ENCODE measurements around the gene TDRD6.

The TDRD6 gene

DNA sequence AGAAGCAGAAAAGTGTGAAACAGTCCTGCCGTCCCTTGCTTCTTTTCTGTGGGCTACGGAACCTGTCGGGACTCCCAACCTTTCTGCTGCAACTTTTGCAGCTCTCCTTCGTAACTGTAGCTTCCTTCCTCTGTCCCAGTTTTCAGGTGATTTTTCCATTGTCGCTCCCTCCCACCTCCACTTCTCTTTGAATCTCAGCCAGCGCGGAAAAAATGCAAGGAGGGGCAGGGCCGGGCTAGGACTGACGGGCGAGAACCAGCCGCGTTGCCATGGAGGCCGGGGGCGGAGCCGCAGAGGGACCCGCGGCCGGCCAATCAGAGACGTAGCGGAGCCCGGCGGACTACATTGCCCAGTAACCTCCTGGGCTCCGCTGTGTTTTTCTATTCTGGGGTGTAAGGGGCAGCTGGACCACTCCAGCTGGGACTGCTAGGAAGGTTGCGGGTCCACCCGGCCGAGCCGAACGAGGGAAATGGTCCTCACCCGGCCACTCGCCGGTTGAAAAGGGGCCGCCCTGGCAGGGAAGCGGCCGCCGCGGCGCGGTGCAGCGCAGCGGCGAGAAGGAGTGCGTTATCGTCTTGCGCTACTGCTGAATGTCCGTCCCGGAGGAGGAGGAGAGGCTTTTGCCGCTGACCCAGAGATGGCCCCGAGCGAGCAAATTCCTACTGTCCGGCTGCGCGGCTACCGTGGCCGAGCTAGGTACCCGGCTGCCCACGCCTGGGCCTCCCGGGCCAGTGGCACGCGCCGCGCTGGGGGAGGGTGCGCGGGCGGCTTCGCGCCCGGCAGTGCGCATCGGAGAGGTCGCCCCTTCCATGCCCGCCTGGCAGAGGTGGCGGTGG lies 34.9 kb upstream of the TDRD6 start, which contains the start of the genes CYP39A1 and SLC25A27:
Gene CYP39A1, minus strand, starts transcription at position 216 of the 836 bp plus-strand sequence. CDS start 236 bp downstream, outside the sequence.
Gene SLC25A27, plus strand, starts transcription at position 373 of the 836 bp plus-strand sequence. Its CDS starts 218 bp downstream, at position 591.
- peak; percentile 84 for DNase-seq (ENCODE audit: extremely low read depth, insufficient read length)
- H3K4me3 ChIP-seq (replicated peaks; ENCODE audit: low read depth, low read length): peak within 1 kb of the TSS; percentile 72
- no peaks in the 10 kb centered on the region for H3K36me3 ChIP-seq (ENCODE audit: control insufficient read depth, insufficient read depth, low read length)
- peaks cover 2% of the 10 kb centered on the region for H3K27me3 ChIP-seq (replicated peaks; ENCODE audit: control insufficient read depth, insufficient read depth, low read length)
- TF ChIP-seq, protein P1, sequence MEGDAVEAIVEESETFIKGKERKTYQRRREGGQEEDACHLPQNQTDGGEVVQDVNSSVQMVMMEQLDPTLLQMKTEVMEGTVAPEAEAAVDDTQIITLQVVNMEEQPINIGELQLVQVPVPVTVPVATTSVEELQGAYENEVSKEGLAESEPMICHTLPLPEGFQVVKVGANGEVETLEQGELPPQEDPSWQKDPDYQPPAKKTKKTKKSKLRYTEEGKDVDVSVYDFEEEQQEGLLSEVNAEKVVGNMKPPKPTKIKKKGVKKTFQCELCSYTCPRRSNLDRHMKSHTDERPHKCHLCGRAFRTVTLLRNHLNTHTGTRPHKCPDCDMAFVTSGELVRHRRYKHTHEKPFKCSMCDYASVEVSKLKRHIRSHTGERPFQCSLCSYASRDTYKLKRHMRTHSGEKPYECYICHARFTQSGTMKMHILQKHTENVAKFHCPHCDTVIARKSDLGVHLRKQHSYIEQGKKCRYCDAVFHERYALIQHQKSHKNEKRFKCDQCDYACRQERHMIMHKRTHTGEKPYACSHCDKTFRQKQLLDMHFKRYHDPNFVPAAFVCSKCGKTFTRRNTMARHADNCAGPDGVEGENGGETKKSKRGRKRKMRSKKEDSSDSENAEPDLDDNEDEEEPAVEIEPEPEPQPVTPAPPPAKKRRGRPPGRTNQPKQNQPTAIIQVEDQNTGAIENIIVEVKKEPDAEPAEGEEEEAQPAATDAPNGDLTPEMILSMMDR (IDR thresholded peaks at IDR 0.05; ENCODE audit: insufficient read depth, low read length, poor library complexity, severe bottlenecking): no peak

DNA sequence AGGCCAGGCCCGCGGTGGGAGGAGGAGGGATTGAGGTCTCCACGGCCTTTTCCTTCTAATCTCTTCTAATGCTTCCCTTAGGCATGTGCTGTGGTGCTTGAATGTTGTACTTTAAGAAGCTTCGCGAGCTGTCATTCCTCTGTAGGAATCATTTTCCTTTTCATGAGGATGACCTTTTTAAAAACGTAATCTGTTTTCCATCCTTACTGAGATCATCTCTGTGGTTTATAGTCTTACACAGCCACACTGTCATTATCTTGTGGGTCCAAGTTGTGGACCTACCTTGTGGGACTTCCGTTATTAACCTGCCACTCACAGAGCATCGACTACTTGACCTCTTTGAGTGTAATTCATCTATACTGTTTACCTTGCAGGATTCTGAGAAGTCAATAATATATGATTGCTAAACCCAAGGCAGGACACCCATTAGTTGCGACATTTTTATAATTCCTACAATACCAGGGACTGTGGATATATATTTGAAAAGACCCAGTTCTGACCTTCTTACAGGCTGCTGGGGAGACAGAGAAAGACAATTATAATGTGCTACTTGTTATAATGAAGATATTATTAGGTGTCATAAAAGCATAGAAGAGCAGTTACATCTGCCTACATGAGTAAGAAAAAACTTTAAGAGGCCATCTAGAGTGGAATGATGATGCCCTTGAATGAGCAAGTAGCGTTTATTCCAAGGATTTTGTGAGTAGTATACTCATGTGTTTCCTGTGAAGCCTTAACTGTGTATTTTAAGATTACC lies 34.1 kb upstream of the TDRD6 start:
- no peak for DNase-seq (ENCODE audit: extremely low read depth, insufficient read length)
- Histone ChIP-seq H3K4me3 (replicated peaks; ENCODE audit: low read depth, low read length) (peak overlapping the region; percentile 72), H3K27me3 (replicated peaks; ENCODE audit: control insufficient read depth, insufficient read depth, low read length) (peaks cover 2% of the 10 kb centered on the region), H3K36me3 (ENCODE audit: control insufficient read depth, insufficient read depth, low read length) (no peaks in the 10 kb centered on the region)
- TF ChIP-seq, protein P1 (IDR thresholded peaks at IDR 0.05; ENCODE audit: insufficient read depth, low read length, poor library complexity, severe bottlenecking): no peak

DNA sequence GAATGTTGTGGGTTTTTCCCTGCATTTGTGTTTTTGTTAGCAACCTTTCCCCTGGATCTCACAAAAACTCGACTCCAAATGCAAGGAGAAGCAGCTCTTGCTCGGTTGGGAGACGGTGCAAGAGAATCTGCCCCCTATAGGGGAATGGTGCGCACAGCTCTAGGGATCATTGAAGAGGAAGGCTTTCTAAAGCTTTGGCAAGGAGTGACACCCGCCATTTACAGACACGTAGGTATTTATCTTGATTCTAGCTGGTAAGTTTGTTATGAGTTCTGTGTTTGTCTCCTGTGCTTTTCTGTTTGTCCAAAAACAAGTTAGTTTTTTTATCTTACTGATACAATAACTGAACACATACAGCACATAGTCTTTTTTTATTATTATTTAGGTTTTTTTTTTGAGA lies 31.9 kb upstream of the TDRD6 start:
- H3K36me3 ChIP-seq (ENCODE audit: control insufficient read depth, insufficient read depth, low read length): no peaks in the 10 kb centered on the region
- H3K4me3 ChIP-seq (replicated peaks; ENCODE audit: low read depth, low read length): no peak overlapping the region
- H3K27me3 ChIP-seq (replicated peaks; ENCODE audit: control insufficient read depth, insufficient read depth, low read length): peaks cover 2% of the 10 kb centered on the region
- TF ChIP-seq, protein P1 (IDR thresholded peaks at IDR 0.05; ENCODE audit: insufficient read depth, low read length, poor library complexity, severe bottlenecking): peak; percentile 17
- no peak for DNase-seq (ENCODE audit: extremely low read depth, insufficient read length)

DNA sequence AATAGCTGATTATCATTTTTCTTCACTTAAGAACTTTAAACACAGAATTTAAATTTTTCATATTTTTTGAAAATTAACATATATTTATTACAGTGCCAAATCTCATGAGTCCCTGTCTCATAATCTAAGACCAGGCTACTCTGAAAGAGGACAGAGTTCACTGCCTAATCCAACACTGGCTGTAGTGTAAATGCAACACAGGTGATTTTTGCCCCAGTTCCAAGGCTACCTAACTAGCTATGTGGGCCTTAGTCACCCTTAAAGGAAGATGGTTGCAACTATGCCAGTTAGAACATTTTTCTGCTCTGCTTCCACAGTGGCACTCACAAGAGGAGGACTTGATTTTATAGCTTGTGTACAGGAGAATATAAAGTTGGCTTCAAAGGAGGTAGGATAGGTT lies 30.0 kb upstream of the TDRD6 start:
- TF ChIP-seq, protein P1 (IDR thresholded peaks at IDR 0.05; ENCODE audit: insufficient read depth, low read length, poor library complexity, severe bottlenecking): no peak
- Histone ChIP-seq H3K27me3 (replicated peaks; ENCODE audit: control insufficient read depth, insufficient read depth, low read length) (peaks cover 2% of the 10 kb centered on the region), H3K4me3 (replicated peaks; ENCODE audit: low read depth, low read length) (no peak overlapping the region), H3K36me3 (ENCODE audit: control insufficient read depth, insufficient read depth, low read length) (no peaks in the 10 kb centered on the region)
- DNase-seq (ENCODE audit: extremely low read depth, insufficient read length): no peak

DNA sequence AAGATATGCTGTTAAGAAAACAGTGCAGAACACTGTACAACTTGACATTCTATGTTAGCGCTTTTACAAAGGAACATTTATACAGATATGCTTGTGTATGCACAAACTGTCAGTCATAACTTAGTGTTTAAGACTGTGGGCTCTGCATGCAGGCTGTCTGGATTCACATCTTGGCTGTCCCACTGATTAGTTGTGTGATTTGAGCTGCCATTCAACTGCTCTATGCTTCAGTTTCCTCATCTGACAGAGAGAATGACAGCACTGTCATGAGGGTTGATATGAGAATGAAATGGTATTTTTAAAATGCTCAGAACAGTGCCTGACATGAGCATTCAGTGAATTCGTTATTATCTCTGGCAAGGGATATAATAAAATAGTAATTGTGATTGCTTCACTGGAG lies 26.2 kb upstream of the TDRD6 start:
- Histone ChIP-seq H3K36me3 (ENCODE audit: control insufficient read depth, insufficient read depth, low read length) (no peaks in the 10 kb centered on the region), H3K4me3 (replicated peaks; ENCODE audit: low read depth, low read length) (no peak overlapping the region), H3K27me3 (replicated peaks; ENCODE audit: control insufficient read depth, insufficient read depth, low read length) (no peaks in the 10 kb centered on the region; the same call in 1 of the 2 replicates)
- TF ChIP-seq, protein P1 (IDR thresholded peaks at IDR 0.05; ENCODE audit: insufficient read depth, low read length, poor library complexity, severe bottlenecking): no peak
- no peak for DNase-seq (ENCODE audit: extremely low read depth, insufficient read length)
